LNCaP clone FGC (cell line): ENCODE results near the gene MYPN.

Experiments
- DNase-seq: peaks from one replicate; pipeline ENCODE4 v3.0.0-alpha.2; 2011; ENCODE audit warnings: low read depth
- H3K4me3 ChIP-seq: 2 replicates; pipeline ENCODE4 v1.5.1; 2011; ENCODE audit warnings: mild to moderate bottlenecking, low read depth, low read length, control low read depth
- TF ChIP-seq, protein P1 (sequence below): IDR thresholded peaks from 2 replicates; pipeline ENCODE4 v1.5.1; 2012; ENCODE audit warnings: mild to moderate bottlenecking; ENCODE audit not compliant: control insufficient read depth, insufficient read depth; ENCODE audit errors: extremely low read depth

MYPN gene

DNA sequence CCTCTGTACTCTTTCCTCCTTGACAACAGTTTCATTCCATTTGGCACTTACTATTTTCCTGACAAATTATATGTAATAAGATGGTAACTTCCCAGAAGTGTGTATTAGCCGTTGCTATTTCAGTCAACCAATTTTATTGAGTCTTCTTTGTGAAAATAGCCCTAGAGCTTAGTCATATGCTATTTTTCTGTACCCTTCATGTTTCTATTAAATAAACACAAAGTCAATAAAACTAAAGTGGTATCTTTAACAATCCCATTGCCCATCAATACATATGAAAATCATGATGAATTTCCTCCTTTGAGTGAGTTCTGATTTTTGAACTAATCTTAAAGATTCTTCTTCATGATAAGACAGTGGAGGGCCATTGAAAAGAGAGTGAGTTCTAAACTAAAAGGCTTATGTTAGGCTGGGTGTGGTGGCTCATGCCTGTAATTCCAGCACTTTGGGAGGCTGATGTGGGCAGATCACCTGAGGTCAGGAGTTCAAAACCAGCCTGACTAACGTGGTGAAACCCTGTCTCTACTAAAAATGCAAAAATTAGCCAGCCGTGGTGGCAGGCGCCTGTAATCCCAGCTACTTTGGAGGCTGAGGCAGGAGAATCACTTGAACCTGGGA, 5.9 kb upstream of the MYPN start:
- no peak overlapping the region for H3K4me3 ChIP-seq
- TF ChIP-seq, protein P1, sequence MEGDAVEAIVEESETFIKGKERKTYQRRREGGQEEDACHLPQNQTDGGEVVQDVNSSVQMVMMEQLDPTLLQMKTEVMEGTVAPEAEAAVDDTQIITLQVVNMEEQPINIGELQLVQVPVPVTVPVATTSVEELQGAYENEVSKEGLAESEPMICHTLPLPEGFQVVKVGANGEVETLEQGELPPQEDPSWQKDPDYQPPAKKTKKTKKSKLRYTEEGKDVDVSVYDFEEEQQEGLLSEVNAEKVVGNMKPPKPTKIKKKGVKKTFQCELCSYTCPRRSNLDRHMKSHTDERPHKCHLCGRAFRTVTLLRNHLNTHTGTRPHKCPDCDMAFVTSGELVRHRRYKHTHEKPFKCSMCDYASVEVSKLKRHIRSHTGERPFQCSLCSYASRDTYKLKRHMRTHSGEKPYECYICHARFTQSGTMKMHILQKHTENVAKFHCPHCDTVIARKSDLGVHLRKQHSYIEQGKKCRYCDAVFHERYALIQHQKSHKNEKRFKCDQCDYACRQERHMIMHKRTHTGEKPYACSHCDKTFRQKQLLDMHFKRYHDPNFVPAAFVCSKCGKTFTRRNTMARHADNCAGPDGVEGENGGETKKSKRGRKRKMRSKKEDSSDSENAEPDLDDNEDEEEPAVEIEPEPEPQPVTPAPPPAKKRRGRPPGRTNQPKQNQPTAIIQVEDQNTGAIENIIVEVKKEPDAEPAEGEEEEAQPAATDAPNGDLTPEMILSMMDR = no peak
- no peak for DNase-seq

DNA sequence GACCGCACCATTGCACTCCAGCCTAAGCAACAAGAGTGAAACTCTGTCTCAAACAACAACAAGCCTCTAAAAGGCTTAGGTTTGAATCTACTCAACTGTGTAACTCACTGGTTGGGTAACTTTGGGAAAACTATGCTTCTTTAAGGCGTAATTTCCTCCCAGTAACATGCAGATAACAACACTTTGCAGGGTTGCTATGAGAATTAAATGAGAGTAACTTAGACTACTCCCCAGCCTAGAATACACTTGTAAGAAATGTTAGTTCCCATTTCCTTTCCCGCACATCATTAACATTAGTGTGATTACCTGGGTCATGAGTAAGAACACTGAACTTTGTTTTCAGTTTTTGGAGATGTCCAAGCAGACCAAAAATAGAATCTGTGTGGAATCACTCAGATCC, 5.4 kb upstream of the MYPN start:
- DNase-seq = no peak
- TF ChIP-seq, protein P1 = no peak
- no peak overlapping the region for H3K4me3 ChIP-seq

DNA sequence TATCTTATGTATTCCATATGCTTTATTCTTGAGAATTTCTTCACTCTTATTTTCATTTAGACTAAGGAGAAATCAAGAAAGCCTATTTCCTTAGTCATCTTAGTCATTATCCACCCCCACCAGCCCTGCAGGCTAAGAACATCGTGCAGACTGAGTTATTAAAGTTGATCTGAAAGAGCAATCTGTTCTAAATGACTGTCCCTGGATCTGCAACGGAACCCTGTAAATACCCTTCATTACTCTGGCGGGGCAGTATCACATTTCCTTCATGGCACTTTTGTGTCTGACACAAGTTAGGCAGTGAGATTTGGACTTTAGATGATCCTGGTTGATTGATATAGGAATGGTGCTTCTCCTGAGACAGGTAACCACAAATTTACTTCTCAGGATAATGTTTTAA, 3.5 kb upstream of the MYPN start:
- H3K4me3 ChIP-seq = no peak overlapping the region
- no peak for DNase-seq
- TF ChIP-seq, protein P1 = no peak

DNA sequence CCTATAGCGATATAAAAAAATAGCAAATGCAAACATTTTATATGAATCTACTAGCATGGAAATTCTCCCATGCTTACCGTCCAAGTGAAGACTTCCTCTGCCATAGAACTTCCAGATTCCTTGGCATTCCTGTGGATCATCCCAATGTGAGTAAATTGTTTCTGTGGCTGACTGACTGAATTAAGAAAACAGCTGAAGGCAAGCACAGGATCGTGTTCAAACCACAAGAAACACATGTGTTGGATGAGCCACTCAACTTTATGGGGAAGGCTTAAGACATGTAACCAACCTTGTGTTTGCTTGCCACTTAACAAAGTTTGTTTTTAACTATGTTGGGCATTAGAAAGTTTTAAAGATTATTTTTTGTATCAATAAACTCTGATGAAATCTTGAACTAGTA, 2.6 kb upstream of the MYPN start:
- H3K4me3 ChIP-seq = no peak overlapping the region
- DNase-seq = peak; percentile 81
- TF ChIP-seq, protein P1 = no peak

DNA sequence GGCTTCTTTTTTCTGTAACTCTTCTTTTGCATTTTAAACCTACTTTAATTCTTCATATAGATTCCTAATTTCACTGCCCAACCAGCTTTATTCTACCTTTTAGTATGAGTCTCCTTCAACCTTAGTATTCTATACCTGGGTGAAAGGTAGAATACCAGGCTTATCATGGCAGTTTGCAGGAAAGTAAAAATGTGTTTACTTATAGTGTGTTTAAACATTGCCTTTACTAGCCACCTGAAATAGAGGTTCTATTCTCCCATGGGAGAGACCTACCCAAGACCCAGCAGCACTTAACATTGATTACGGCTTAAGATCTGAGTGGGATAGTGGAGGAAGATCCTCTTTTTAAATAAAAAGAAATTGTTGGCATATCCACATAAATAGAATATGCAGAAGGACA, 1.6 kb upstream of the MYPN start:
- no peak overlapping the region for H3K4me3 ChIP-seq
- no peak for DNase-seq

DNA sequence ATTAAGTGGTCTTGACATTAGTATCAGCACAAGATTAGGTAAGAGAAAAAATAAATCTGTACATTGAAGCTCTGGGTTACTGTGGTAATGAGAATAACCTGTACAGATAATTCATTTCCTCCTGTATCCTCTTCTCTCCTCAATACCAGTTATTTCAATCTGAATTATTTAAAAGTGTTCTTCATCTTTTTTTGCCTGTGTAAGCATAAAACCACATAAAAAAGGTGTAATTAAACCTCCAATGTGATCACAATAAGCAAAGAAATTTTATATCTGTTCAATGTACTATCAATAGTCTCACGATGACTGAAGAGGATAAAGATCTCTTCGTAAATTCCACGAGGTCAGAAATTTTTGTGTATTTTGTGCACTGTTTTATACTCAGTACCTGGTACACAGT, 1.2 kb upstream of the MYPN start:
- H3K4me3 ChIP-seq = no peak overlapping the region
- TF ChIP-seq, protein P1 = no peak
- DNase-seq = no peak

More for the DNA sequence above, 1.6 kb upstream of the MYPN start:
- TF ChIP-seq, protein P1 = no peak

DNA sequence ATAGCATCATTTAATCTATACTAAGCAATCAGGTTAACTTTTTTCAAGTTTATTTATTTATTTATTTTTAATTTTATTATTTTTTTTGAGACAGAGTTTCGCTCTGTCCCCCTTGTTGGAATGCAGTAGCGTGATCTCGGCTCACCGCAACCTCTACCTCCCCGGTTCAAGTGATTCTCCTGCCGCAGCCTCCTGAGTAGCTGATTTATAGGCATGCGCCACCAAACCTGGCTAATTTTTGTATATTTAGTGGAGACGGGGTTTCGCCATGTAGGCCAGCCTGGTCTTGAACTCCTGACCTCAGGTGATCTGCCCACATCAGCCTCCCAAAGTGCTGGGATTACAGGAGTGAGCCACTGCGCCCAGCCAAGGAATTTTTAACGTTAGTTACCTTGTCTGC, 635 bp upstream of the MYPN start:
- no peak for DNase-seq
- H3K4me3 ChIP-seq = no peak overlapping the region
- TF ChIP-seq, protein P1 = no peak
